Sigmoid colon (tissue), 4 donors: ENCODE data around the gene B4GALNT3.

Experiments
- POLR2AphosphoS5 ChIP-seq, 4 donors: sonication (generic); formaldehyde crosslinking; IDR thresholded peaks; one replicate each; pipeline ENCODE4 v1.6.1; 2017; ENCODE audit warnings: antibody characterized with exemption in 4 of 4
- TF ChIP-seq, protein P1 (sequence below), 4 experiments: fragments of 450-650 bp in 3 of 4; fragments of 200-600 bp in 1 of 4; IDR thresholded peaks; one replicate each; pipeline ENCODE4 v1.5.1; 2016 to 2019; ENCODE audit warnings: antibody characterized with exemption in 4 of 4, mild to moderate bottlenecking in 3 of 4, moderate library complexity in 2 of 4

DNA sequence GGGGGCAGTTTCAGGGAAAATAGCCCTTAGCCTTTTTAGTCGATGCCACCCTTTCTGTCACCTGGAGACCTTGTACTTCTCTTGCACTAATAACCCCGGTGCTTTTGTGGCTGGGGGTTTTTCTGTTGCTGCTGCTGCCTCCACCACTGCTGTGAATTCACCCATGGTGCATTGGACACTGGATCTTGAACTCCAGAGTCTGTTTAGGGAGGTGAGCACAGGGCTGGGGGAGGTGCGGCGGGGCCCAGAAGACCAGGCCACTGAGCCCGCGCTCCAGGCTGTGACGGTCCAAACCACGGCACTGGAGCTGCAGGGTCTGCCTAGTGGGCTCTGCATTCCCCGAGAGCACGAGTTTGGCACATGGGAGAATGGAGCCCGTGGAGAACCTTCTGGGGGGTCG lies 102.9 kb downstream of the B4GALNT3 start:
- TF ChIP-seq, protein P1, sequence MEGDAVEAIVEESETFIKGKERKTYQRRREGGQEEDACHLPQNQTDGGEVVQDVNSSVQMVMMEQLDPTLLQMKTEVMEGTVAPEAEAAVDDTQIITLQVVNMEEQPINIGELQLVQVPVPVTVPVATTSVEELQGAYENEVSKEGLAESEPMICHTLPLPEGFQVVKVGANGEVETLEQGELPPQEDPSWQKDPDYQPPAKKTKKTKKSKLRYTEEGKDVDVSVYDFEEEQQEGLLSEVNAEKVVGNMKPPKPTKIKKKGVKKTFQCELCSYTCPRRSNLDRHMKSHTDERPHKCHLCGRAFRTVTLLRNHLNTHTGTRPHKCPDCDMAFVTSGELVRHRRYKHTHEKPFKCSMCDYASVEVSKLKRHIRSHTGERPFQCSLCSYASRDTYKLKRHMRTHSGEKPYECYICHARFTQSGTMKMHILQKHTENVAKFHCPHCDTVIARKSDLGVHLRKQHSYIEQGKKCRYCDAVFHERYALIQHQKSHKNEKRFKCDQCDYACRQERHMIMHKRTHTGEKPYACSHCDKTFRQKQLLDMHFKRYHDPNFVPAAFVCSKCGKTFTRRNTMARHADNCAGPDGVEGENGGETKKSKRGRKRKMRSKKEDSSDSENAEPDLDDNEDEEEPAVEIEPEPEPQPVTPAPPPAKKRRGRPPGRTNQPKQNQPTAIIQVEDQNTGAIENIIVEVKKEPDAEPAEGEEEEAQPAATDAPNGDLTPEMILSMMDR (IDR thresholded peaks at IDR 0.05): no peak
- TF ChIP-seq POLR2AphosphoS5 (IDR thresholded peaks at IDR 0.05): no peak
